SK-N-MC (cell line): Measurements from ENCODE around the gene TGFBRAP1.

ENCODE experiments used
- DNase-seq: peaks from one replicate; pipeline ENCODE4 v3.0.0-alpha.2; 2011; ENCODE audit warnings: low read depth, low spot score
- H3K27ac ChIP-seq: fragments of 200-600 bp; sonication (generic); 2 replicates; pipeline ENCODE4 v1.5.1; 2016; ENCODE audit warnings: mixed run types
- H3K36me3 ChIP-seq: fragments of 200-600 bp; sonication (generic); 2 replicates; pipeline ENCODE4 v1.6.1; 2017; ENCODE audit warnings: antibody characterized with exemption, low read length, mixed read lengths; ENCODE audit not compliant: insufficient read depth
- H3K4me3 ChIP-seq: fragments of 200-600 bp; sonication (generic); 2 replicates; pipeline ENCODE4 v1.5.1; 2016
- H3K9ac ChIP-seq: fragments of 200-600 bp; sonication (generic); 2 replicates; pipeline ENCODE4 v1.8.0; 2017; ENCODE audit warnings: mixed run types, mixed read lengths; ENCODE audit not compliant: insufficient read length
- H3K9me3 ChIP-seq: fragments of 200-600 bp; sonication (generic); 2 replicates; pipeline ENCODE4 v1.6.1; 2017; ENCODE audit warnings: low read depth, mild to moderate bottlenecking, antibody characterized with exemption, low read length, moderate library complexity, mixed read lengths
- EZH2 ChIP-seq: fragments of 200-600 bp; sonication (generic); IDR thresholded peaks from one replicate; pipeline ENCODE4 v1.6.1; 2017; ENCODE audit warnings: antibody characterized with exemption
- FOXP2 ChIP-seq: optimal IDR thresholded peaks from 2 replicates; pipeline ENCODE3; 2011; ENCODE audit warnings: mild to moderate bottlenecking, moderate library complexity; ENCODE audit not compliant: insufficient read depth; ENCODE audit errors: extremely low read length, control extremely low read depth
- POLR2AphosphoS5 ChIP-seq: IDR thresholded peaks from 2 replicates; pipeline ENCODE4 v1.6.1; 2012; ENCODE audit warnings: mild to moderate bottlenecking, low read depth, low read length, borderline replicate concordance

Gene TGFBRAP1

DNA sequence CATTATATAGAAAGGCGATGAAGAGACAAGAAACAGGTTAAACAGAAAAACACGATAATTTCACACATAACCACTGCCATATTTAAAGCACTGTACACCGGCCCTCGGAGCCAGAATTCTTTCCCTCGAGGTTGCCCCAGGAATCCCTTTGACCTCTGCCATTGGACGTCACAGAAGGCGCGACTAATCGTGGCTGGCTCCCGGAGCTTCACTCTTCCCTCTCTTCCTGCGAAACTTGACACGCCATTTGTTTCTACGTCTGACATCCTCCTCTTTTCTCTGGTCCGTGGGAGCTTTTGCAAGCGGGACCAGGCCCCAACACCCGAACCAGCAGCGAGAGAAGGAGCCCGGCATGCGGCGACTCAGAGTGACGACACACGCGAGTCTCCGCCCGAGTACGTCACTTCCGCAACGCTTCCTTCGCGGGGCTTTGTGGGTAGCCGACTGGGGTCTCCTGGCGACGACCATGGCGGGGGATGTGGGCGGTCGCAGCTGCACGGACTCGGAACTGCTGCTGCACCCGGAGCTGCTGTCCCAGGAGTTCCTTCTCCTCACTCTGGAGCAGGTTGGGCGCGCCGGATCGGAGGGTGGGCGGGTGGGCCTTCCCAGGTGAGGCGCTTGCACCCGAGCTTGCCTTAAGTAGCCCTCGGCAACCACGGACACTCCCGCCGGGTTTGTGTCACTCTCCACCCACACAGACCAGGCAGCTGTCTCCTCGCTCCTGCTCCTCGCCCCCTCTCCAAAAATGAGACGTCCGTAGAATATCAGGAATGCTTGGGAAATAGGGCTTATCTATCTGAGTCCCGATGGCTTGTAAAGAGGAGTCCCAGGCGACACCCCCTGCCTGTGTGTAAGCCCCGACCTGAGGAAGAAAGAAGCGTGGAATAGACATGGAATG lies 7.8 kb upstream of the TGFBRAP1 start, which contains the start of gene C2orf49:
C2orf49 (plus strand) TSS at position 419 of the 898 bp plus-strand sequence; CDS start at position 467, 48 bp downstream.
- H3K9me3 ChIP-seq, result no peaks in the 10 kb centered on the region
- H3K36me3 ChIP-seq, result peaks cover 43% of the 10 kb centered on the region
- peak; percentile 26 for DNase-seq
- TF ChIP-seq FOXP2 (no peak), POLR2AphosphoS5 (peak; percentile 76), EZH2 (no peak)
- peak within 1 kb of the TSS; percentile 91 for H3K9ac ChIP-seq
- H3K27ac ChIP-seq, result peak within 1 kb of the TSS; percentile 98
- peak within 1 kb of the TSS; percentile 82 for H3K4me3 ChIP-seq

DNA sequence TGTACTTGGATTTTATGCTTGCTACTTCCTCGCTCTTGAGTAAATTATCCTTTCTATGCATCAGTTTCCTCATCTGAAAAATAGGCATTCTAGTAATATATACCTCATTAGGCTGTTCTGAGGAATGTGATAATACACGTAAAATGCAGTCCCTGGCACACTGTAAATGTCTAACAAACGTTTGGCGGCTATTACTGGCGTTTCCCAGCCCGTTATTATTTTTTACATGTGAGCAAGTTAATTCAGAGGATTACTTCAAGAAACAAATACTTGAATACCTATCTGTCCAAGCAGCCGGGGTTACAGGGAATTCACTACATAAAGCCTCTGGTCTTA lies 7.2 kb upstream of the TGFBRAP1 start:
- no peak for DNase-seq
- H3K27ac ChIP-seq, result peak overlapping the region; percentile 98
- H3K36me3 ChIP-seq, result peaks cover 37% of the 10 kb centered on the region
- H3K9ac ChIP-seq, result peak overlapping the region; percentile 91
- no peaks in the 10 kb centered on the region for H3K9me3 ChIP-seq
- no peak for TF ChIP-seq EZH2
- TF ChIP-seq POLR2AphosphoS5, result no peak
- no peak for TF ChIP-seq FOXP2
- peak overlapping the region; percentile 82 for H3K4me3 ChIP-seq

GRCh38 chr2:105335469-105335868 lies 5.9 kb upstream of the TGFBRAP1 start:
- Histone ChIP-seq H3K36me3 (peaks cover 24% of the 10 kb centered on the region), H3K27ac (no peak overlapping the region)

DNA sequence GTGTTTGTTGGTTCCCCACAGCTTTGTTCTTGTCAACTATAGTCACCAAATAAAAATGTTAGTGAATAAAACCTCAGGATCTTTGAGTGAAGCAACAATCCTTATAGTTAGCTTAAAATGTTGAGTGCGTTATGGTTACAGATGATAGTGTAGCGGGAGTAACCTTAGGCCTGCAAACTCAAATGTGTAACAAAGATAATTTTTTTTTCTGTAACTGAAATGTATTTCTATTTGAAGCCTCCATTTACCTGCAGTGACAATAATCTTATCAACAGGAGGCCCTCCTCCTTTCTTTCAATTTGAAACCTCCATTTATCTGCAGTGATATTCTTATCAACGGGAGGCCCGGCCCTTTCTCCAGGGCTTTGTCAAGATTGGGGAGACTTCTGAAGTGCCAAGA lies 4.7 kb upstream of the TGFBRAP1 start:
- Histone ChIP-seq H3K36me3 (peaks cover 14% of the 10 kb centered on the region), H3K9me3 (no peaks in the 10 kb centered on the region), H3K9ac (no peak overlapping the region), H3K27ac (no peak overlapping the region), H3K4me3 (no peak overlapping the region)
- no peak for DNase-seq
- TF ChIP-seq EZH2, result no peak
- no peak for TF ChIP-seq POLR2AphosphoS5
- no peak for TF ChIP-seq FOXP2

More at GRCh38 chr2:105335469-105335868, 5.9 kb upstream of the TGFBRAP1 start:
- Histone ChIP-seq H3K4me3 (no peak overlapping the region), H3K9ac (no peak overlapping the region), H3K9me3 (no peaks in the 10 kb centered on the region)
- no peak for TF ChIP-seq FOXP2
- TF ChIP-seq POLR2AphosphoS5, result no peak
- no peak for TF ChIP-seq EZH2
- no peak for DNase-seq

GRCh38 chr2:105330681-105331375 lies 1.3 kb upstream of the TGFBRAP1 start:
- Histone ChIP-seq H3K4me3 (no peak overlapping the region), H3K9me3 (no peaks in the 10 kb centered on the region), H3K9ac (peak overlapping the region; percentile 96), H3K27ac (no peak overlapping the region), H3K36me3 (peaks cover 13% of the 10 kb centered on the region)
- DNase-seq, result no peak
- no peak for TF ChIP-seq EZH2
- TF ChIP-seq FOXP2, result no peak
- TF ChIP-seq POLR2AphosphoS5, result no peak

DNA sequence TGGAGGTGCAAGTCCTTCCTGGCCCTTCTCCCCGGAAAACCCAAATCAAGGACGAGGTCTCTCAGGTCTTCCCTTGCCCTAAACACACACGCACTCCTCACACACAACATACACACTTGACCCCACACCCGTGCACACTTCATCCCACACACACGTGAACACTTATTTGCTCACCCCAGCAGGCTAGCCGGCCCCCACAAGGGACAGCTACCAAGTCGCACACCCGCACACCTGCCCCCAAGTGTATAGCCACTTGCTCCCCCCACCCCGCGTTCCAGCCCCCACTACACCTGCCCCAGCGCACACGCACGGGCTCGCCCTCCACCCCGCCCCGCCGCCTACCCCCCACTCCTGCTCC lies 359 bp downstream of the TGFBRAP1 start:
- no peaks in the 10 kb centered on the region for H3K9me3 ChIP-seq
- DNase-seq, result no peak
- TF ChIP-seq FOXP2 (no peak), EZH2 (no peak), POLR2AphosphoS5 (no peak)
- peaks cover 6% of the 10 kb centered on the region for H3K36me3 ChIP-seq
- H3K9ac ChIP-seq, result peak overlapping the region; percentile 80
- H3K27ac ChIP-seq, result no peak overlapping the region
- peak overlapping the region; percentile 87 for H3K4me3 ChIP-seq

GRCh38 chr2:105328281-105329196 lies 996 bp downstream of the TGFBRAP1 start:
- DNase-seq, result no peak

More at GRCh38 chr2:105328281-105329196, 996 bp downstream of the TGFBRAP1 start:
- H3K4me3 ChIP-seq, result peak overlapping the region; percentile 87
- TF ChIP-seq FOXP2 (no peak), EZH2 (no peak), POLR2AphosphoS5 (no peak)
- H3K9me3 ChIP-seq, result no peaks in the 10 kb centered on the region
- no peak overlapping the region for H3K27ac ChIP-seq
- peak overlapping the region; percentile 80 for H3K9ac ChIP-seq
- H3K36me3 ChIP-seq, result 0 out of 2 replicates have a peak, but pooled peaks cover 3% of the 10 kb centered on the region
